Activated CD4-positive, alpha-beta T cell treated with anti-CD3 and anti-CD28 coated beads for 4 hours (primary cell): ENCODE data around the gene FGFR3.

Source experiments
- DNase-seq, 2 donors: peaks; one replicate each; pipeline ENCODE4 v3.0.0-alpha.2; 2020

FGFR3 gene

GRCh38 chr4:1770791-1771231 is 22.3 kb upstream of the FGFR3 start:
- no peak for DNase-seq

GRCh38 chr4:1771555-1772305 is 21.4 kb upstream of the FGFR3 start:
- no peak for DNase-seq

- DNase-seq = no peak
Measured at GRCh38 chr4:1772853-1773538, 20.1 kb upstream of the FGFR3 start.

DNA sequence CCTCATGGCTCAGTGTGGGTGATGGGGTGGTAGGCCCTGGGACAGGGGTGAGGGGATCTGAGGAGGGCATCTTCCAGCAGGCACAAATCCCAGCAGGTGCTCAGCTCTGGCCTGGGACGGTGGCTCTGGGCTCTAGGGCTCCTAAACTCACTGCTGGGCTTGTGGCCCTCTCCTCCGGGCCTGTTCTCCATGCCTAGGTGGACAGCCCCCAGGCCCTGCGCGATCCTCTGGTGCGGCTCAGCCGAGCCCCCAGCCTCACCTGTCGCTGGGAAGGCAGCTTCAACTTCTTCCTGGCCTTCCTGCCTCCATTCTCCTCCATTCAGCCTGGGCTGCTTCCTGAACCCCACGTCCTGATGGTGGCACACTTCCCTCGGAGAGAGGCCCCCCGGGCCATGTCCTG is 19.3 kb upstream of the FGFR3 start:
- no peak for DNase-seq

GRCh38 chr4:1775731-1776500 is 17.2 kb upstream of the FGFR3 start:
- DNase-seq = no peak

DNA sequence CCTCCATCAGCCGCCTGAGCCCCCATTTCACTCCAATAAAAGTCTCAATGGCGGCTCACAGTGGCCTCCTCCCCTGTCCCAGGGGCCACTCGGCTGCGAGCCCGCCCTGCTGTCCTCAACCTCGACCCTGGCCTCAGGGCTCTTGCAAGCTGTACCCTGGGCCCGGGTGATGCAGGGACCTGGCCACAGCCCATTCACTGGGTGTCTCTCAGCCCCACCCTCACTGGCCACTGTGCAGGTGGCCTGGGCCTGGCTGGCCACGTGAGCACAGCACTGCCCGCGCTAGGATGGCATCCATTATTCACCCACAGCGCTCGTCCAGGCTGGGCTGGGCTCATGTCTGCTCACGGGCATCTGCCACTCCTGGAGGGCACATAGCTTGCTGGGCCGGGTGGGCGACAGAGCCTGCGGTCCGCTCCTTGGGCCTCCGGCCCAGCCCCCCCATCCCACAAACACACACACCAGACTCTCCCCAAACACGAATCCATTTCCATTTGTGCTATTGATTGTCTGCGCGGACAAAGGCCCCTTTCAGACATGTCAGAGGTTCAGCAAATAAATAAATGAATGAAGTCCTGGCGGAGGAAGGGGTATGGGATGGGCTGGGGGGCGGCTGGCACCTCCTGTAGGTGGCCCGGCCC is 16.5 kb upstream of the FGFR3 start:
- DNase-seq = no peak

DNA sequence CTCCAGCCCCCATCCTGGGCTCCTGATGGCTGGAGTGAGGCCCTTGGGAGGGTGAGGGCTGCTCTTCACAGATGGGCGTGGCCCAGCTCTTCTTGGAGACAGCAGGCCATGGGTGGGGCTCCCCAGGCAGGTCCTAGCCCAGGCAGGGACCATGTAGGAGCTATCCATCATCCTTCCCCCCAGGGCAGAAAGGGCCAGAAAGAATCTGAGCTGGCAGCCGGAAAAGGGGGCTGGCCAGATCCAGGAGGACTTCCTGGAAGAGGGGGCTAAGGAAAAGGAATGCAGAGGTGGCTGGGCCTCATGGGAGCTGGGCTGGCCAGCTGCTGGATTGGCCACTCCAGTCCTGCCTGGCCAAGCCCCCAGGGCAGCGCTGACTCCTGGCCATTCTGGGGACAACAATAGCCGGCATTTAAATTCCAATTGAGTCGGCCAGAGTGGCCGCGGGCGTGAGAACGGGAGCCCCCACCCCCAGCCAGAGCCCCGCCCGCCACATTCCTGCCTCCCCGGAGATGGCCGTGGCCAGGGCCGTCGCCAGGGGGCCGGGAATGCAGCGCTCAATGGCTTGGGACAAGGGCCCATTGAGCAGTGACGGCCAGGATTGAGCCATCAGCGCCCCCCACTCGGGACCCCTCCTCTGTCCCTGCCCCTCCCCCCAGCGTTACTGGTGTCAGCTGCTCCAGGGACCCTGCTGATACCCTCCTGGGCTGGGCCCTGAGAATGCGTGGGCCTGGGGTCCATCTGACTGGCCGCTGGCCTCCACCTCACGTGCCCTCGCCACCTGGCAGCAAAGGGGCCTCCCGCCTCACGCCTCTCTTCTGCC is 15.1 kb upstream of the FGFR3 start:
- no peak for DNase-seq

- DNase-seq = no peak
Measured at GRCh38 chr4:1778642-1779392, 14.3 kb upstream of the FGFR3 start.

- no peak for DNase-seq
Measured at GRCh38 chr4:1779588-1780382, 13.3 kb upstream of the FGFR3 start.

DNA sequence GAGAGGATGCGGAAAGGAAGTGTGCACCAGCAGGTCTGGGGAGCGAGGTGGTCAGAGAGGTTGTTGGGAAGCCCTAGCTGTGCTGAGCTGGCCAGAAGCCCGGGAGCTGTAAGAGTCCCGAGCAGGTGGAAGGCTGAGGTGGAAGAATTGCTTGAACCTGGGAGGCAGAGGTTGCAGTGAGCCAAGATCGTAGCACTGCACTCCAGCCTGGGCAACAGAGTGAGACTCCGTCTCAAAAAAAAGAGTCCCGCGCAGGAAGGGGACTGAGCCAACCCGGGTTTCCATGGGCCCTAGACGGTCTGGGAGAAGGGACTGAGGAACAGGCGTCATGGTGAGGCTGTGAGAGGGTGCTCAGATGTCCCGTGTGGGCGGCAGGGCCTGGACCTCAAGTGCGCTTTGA is 12.7 kb upstream of the FGFR3 start:
- DNase-seq = no peak

GRCh38 chr4:1783015-1783414 is 10.1 kb upstream of the FGFR3 start:
- DNase-seq = no peak

DNA sequence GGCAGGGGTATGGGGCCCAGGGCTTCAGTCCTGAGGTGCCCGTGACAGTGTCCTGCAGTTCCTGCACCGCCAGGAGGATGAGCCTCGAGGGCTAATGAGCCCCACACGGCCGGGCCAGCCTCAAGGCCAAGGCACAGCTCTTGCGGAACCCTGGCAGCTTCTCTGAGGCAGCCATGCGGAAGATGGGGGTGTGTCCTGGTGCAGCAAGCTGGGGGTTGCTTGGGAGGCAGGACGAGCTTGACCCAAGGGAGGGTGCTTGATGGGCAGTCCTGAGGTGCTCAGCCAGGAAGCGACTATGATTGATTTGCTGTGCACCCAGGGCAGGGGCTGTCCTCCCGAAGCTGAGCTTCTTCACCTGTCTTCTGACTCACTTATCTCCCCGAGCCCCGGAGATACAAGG is 9.1 kb upstream of the FGFR3 start:
- no peak for DNase-seq

DNA sequence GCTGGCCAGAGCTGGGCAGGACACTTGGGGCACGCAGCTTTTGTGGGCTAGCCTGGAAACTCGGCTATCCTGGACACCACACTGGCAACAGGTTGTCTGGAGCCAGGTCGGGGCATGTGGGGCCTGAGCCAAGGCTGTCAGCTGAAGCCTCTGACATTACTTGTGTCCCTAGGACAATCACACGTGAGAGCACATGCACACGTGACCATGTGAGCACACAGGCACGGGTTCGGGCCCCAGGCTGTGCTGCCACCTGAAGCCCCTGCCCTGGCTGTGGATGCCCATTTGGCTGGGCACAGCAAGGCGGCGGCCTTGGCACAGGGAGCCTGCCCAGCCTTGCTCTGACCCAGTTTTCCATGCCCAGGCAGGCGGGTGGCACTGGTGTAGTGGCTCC is 8.7 kb upstream of the FGFR3 start:
- DNase-seq = no peak

GRCh38 chr4:1784789-1785591 is 8.1 kb upstream of the FGFR3 start:
- DNase-seq = no peak

DNA sequence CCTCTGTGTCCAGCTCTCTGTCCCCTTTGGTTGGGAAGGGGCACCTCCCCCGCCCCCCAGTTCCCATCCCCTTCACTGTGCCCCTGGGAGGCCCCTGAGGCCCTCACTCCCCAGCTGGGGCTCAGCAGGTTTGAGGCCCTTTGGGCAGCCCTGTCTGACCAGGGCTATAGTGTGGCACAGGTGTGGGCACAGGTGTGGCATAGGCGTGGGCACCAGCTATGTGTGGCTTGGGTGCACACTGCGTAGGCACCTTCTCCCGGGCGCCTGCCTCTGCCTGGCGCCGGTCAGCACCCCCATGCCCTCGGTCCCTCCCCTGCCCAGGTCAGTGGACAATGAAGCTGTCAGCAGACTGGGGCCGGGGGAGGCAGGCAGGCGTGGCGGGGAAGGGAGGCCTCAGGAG is 7.5 kb upstream of the FGFR3 start:
- DNase-seq = no peak

- DNase-seq = no peak
Measured at GRCh38 chr4:1786544-1787362, 6.3 kb upstream of the FGFR3 start.

GRCh38 chr4:1787411-1788077 is 5.5 kb upstream of the FGFR3 start:
- DNase-seq = no peak

- no peak for DNase-seq
Measured at GRCh38 chr4:1788254-1788973, 4.7 kb upstream of the FGFR3 start.
